HG02973 (cell line): Measurements from ENCODE around the gene SMIM10L2A.
"Not testable (repeated sequence)": the region's sequence is repeated elsewhere in the genome, so short reads cannot be mapped to it uniquely, and the experiment has no call there.

Experiments
- ATAC-seq: cut with Tn5 transposase; IDR thresholded peaks from one replicate; pipeline ENCODE4 v1.9.1; 2021; ENCODE audit warnings: moderate library complexity; ENCODE audit not compliant: unreplicated experiment

SMIM10L2A gene

DNA sequence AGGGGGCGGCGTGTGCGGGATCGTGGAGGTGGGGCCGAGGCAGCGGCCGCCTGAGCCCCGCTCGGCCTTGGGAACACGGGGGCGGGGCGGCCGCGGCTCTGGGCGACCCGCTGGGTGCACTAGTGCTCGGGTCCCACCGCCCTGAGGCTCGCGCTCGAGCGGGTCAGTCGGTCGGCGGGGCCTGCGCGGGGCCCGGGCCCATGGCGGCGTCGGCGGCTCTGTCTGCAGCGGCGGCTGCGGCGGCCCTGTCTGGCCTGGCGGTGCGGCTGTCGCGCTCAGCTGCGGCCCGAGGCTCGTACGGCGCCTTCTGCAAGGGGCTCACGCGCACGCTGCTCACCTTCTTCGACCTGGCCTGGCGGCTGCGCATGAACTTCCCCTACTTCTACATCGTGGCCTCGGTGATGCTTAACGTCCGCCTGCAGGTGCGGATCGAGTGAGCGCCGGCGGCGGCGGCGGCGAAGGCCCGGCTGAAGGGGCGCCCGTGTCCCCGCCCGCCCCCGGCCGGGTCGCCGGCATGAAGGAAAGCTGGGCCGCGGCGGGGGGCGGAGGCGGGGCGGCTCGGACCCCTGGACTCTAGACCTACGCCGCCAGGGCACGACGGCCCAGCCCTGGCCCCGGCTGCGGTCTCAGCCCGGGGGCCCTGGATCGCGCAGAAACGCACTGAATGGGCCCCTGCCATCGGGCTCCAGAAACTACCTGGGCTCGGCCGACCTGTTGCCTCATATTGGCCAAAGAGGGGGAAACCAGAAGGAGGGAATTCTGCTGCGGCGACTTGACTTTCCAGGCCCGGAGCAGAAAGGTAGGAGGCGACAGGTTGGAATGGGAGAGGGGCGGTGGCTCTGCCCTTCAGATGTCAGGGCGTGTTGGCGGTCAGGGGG, at the start of gene SMIM10L2A:
TSS of gene SMIM10L2A (plus strand) at position 13 of the 878 bp plus-strand sequence. CDS start at position 201, 188 bp downstream.
- ATAC-seq: peak; percentile 44

DNA sequence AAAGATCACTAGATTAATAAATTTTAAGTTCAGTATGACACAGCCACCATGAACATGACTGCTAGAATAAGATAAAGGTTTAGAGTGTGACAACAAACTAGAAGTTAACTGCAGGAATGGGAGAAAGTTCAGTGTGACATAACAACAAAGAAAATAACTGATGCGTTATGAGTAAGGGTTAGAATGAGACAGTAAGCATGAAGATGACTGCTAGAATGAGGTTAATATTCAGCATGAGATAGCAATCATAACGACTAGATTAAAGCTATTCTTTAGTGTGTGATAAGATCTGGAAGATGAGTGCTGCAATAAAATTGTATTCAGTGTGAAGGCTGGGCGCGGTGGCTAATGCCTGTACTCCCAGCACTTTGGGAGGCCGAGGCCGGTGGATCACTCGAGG, 48.4 kb upstream of the SMIM10L2A start:
- ATAC-seq: no peak

DNA sequence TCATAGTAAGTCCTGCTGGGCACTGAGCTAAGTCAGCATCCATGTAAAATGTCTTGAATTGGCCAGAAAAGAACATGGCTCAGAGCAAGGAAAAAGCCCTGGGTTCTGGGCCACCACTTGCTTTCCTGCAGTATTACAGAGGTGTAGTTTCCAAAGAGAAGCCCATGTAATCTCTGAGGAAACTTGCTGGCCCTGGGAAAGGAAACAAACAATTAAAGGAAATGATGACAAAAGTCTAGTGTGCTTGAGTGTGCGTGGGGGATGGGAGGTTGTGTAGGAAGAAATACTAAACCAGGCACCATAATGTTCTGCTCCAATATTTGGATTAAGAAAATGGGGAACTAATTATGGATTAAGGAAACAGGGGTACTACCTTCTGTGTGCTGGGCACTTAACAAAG, 39.5 kb upstream of the SMIM10L2A start:
- ATAC-seq: no peak

DNA sequence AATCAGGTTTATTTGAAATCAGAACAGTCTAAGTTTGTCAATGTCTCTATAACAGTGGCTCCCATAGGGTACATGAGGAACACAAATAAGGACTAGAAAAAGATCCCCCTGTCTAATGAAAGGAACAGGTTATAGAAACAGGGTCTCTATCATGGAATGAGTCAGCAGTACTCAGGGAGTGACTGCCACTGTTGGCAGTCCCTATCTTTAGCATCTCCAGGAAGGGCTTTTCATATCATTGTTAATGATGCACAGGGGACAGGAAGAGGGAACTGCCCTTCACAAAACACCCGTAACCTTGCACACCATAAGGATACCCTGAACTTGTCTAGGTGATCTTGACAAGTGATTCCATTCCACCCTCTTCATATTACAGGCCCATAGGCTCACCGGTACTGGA, 38.5 kb upstream of the SMIM10L2A start:
- no peak for ATAC-seq

DNA sequence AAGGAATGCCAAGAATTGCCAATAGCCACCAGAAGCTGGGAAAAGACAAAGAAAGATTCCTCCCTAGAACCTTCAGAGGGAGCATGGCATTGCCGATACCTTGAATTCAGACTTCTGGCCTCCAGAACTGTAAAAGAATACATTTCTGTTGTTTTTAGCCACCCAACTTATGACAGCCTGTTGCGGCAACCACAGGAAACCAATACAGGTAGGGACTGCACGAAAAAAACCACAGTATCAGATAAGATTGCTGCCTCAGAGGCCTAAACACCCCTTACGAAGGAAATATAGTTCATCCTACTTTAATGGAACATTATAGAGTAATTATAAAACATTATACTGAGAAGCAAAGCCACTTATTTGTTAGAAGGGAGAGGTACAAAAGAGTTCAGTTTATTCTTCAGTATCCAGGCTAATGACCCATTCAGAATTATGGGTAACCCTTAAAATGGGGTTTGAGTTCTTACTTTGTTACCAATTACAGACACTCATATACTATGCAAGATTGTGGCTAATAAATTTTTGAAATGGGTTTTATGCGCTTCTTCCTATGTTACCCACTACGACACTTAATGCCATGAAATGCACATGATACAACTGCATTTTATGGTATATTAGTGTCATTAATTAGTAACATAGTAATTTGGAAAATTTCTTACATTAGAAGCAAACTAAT, 37.4 kb upstream of the SMIM10L2A start:
- no peak for ATAC-seq

DNA sequence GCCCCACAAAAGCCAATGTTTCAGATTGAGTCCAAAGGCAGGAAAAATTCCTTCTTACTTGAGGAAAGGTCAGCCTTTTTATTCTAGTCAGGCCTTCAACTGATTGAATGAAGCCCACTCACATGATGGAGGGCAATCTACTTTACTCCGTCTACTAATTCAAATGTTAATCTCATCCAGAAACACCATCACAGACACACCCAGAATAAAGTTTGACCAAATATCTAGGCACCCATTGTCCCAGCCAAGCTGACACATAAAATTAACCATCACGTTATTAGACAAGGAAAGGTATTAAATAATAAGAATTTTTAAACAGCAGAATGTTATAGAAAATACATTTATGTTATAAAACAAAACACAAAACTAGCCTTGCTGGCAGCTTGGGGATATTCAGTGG, 32.9 kb upstream of the SMIM10L2A start:
- no peak for ATAC-seq

DNA sequence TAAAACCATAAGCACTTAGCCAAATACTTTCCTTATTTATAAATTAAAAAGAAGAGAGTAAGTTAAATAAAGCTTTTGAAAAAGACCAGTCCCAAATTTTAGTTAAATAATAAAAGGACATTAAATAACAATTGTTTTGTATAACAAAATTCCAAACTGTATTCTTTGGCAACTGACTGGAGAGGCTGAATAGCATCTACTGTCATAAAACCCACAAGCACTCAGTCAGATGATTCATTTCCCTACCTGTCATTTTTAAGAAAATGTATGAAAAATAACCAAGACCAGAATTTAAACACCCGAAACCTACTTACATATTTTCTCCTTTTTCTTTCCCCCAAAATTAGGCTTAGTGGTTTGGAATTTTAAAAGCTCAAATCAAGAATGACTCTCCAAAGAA, 32.5 kb upstream of the SMIM10L2A start:
- no peak for ATAC-seq

DNA sequence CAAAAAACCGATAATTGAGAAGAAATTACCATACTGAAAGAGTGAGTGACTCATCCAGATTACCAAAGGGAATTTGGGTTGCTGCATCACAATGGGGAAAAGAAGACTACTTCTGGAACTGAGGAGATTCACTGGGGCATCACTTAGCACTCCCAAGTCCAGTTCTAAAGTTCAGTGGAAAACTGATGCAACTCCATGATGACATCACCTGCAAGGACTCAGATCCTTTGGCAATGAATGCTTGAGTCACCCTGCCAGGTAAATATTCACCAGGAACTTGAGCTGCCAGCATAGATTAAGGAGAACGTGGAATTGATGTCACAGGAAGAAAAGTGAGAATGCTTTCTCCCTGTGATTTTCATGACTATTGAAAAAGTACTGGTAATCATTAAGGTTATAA, 32.0 kb upstream of the SMIM10L2A start:
- ATAC-seq: no peak

DNA sequence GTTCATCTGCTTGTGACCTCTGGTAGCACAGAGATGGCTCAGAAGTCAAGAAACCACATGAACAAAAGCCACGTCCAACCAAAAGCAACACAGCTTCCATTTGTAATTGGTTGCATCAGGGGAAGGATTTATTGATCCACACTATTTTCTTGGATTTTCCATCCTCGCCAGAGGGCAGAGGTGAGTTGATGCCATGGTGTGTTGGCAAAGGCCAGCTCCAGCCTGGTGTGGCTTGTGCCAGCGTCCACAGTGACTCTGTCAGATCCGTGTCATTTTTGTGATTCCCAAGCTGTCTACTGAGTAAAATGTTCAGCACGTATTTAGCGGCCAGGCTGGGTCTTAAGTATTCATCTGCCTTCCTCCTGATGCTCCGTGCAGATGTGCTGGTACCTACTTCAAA, 30.0 kb upstream of the SMIM10L2A start:
- no peak for ATAC-seq

DNA sequence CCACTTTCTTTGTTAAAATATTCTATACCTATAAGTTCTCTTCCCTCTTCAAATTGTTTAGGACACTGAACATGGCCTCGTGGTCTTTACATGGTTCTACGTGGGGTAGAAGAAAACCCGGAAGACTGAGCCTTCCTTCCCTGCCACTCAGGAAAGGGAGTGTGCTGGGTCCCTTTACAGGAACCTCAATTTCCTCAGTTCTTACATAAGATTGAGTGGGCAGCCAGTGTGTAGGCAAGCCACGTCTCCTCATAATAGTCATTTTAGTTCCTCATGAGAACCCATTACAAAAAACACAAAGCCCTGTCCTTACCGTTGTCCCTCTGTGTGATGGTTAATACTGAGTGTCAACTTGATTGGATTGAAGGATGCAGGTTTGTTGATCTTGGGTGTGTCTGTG, 28.7 kb upstream of the SMIM10L2A start:
- ATAC-seq: no peak

DNA sequence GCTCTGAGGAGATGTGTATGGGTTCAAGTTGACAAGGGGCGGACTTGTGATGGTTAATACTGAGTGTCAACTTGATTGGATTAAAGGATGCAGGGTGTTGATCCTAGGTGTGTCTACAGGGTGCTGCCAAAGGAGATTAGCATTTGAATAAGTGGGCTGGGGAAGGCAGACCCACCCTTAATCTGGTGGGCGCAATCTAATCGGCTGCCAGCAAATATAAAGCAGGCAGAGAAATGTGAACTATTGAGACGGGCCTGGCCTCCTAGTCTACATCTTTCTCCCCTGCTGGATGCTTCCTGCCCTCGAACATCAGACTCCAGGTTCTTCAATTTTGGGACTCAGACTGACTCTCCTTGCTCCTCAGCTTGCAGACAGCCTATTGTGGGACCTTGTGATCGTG, 26.7 kb upstream of the SMIM10L2A start:
- ATAC-seq: no peak

DNA sequence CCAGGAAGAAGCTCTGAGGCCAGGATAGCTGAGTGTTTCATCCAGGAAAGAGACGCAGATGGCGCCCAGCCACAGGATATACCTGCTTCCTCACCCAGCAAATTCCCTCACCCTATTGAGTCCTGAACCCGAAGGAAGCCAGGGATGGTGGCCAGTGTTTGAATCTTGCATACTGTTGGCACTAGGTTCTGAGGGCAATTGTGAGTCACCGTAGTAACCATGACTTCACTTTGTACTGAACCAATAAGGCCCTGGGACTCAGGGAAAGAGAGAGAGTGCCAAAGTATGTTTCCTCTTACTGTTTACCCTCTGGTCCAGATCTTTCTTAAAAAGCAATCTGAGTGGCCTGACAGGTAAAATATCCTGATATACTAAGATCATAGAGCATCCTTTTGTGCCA, 25.6 kb upstream of the SMIM10L2A start:
- no peak for ATAC-seq

DNA sequence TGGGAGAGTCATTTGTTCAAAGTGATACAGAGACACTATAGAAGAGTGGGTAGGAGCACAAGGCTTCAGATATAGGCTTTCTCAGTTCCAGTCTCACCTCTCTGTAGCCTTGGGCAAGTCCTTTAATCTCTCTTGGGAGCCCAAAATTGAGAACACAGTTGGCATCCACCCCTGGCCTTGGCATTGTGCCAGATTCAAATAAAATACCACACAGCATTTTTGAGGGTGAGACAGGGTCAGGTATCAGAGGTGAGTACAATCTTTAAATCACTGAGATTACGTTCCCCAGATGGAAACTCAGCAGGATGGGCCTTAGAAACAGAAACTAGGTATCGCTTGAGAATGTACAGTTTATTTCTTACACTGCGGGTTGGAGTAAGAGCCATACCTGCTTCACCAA, 25.2 kb upstream of the SMIM10L2A start:
- no peak for ATAC-seq

DNA sequence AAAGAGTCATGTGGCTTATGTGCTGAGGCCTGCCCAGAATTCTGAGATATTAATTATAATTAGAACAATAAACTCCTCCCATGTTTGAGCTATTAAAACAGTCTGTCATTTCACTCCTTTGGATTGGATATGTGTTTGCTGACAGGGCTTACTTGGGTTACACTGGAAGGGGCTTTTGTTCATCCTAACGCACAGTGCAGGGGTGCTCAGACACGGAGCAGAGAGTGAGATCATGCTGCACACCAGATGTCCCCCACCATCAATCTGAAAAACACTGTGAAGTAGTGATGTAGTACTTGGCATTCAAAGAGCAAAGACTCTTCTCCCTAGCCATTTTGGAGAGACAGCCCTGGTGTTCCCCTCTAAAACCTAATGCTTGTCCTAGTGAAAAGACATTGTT, 24.1 kb upstream of the SMIM10L2A start:
- no peak for ATAC-seq

DNA sequence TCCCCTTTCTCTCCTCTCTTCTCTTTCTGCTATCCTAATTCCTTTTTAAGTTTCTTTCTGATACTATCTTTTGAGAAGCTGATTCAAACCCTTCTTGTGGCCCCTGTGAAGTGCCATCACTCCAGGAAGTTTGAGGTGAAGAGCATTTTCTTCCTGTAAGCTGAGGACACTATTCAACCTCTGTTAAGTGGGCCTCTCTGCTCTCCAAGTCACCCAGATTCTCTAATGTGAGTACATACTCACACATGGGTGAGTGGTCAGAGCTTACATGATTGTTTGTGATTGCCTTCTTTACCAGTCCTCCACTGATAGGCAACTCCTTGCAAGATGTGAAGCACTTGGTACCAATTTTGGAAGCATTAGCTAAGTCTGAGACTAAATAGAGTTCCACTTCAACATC, 18.4 kb upstream of the SMIM10L2A start:
- no peak for ATAC-seq

DNA sequence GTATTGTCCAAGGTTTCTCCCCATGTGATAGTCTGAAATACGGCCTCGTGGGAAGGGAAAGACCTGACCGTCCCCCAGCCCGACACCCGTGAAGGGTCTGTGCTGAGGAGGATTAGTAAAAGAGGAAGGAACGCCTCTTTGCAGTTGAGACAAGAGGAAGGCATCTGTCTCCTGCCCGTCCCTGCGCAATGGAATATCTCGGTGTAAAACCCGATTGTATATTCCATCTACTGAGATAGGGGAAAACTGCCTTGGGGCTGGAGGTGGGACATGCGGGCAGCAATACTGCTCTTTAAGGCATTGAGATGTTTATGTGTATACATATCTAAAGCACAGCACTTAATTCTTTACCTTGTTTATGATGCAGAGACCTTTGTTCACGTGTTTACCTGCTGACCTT, 15.3 kb upstream of the SMIM10L2A start:
- not testable (repeated sequence) for ATAC-seq

DNA sequence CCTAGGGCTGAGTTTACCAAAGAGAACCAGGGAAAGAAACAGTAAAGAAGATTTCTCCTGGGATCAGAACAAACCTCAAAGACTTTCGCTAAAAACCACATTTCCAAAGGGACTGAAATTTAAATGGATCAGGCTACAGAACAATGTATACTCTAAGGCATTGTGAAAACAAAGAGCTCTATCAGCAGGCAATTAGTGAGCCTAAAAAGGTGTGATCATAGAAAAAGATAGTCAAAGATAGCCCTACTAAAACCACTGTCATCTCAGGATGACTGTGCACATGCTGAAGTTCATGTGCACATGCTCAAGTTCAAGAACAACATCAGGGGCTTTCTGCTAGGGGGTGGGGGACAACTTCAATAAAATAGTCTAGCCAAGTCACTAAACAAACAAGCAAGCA, 12.9 kb upstream of the SMIM10L2A start:
- no peak for ATAC-seq

DNA sequence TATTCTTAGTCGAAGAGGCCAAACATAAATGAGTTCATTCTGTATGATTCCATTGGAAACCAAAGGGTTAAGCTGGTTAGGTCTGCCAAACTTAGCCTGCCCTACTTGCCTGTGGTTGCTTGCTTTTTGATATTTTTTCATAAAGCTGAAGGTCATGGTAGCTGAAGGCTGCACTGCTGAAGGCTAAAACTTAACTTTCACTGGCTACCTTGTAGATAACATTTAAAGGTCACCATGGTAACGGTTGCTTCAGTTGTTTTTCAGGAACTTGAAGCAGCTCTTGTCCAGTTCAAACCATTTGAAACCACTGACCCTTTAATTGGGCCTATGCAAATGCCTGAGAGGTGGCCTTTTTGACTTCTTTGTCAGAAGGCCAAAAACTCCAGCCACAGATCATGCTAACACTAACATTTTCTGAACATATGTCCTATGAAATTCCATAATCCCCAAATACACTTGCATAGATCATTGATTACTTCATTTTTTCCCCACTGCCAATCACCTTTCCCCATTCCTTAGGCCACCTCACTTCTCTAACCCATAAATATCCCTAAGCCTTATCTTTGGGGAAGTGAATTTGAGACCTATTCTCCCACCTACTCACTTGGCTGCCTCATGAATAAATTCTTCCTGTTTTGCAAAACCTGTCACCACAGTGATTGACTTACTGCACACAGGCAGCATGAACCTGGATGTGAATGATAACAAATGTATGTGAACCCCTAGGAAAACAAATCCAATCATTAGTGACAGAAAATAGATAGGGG, 10.7 kb upstream of the SMIM10L2A start:
- ATAC-seq: no peak

DNA sequence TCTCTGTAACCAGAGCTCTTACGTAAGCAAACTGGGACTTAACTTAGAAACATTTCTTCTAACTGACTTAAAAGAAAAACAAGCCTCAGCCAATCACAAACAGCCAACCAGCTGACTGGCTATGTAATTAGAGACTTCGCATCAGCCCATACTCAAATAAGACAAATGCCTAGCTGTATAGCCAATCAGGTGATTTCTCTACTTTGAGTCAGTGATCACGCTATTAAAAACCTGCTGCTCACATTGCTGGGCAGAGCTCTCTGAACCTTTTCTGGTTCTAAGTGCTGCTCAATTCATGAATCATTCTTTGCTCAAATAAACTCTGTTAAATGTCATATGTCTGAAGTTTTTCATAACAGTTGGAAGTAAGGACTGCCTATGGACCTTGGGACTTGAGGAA, 9.9 kb upstream of the SMIM10L2A start:
- ATAC-seq: no peak

DNA sequence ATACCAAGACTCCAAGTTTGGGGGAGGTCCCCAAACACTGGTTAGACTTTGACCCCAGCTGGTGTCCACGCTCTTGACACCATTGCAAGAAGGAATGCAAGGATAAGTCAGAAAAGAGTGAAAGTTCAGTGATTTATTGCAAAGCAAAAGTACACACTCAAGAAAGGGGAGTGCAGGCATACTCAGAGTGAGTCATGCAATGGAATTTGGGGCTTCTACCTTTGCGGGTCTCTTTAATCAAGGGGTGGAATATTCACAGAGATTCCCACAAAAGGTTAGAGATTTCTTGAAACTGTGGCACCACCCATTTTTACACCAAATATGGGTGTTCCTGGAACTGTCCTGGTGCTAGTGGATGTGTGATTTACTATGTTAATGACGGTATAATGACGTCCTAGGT, 5.2 kb upstream of the SMIM10L2A start:
- no peak for ATAC-seq

DNA sequence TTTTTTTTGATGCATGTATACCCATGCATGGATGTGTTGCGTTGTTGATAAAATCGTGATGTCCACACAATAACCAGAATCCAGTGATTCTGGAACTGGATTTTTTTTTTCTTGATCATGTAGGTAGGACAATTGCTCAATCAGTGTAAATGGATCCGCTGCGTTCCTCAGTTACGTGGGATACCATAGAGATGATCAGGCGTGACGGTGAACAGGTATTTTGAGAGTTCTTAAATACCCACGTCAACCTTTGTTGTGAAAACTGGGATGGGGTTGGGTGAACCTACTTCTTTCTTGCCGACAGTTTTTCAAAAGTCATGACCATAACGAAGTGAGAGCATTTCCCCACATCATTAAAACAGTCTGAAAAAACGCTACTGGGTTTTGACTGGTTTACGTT, 913 bp upstream of the SMIM10L2A start:
- ATAC-seq: no peak

DNA sequence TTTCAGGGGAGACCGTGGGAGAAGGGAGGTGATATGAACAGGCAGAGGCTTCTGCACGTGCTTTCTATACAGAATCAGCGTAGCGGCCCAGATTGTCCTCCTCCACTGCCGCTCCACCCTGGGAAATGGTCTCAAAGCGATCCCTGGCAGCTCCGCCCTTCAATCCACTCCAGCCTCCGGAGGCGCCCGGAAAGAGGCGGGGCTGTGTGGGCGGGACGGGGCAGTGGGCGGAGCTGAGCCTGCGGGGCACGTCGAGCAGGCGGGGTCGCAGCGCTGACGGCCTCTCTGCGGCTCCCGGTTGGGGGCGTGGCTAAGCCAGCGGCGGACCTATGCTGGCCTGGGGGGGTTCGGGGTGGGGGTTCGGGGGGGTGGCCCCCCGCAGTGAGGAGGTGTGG, 210 bp upstream of the SMIM10L2A start:
- ATAC-seq: peak; percentile 83
